ENCODE data around the gene BET1. TPM values are rescaled to one million over a fixed set of nuclear protein-coding genes. Genes with fewer than 3 reads are reported as not detected.

Gene BET1
- total RNA-seq, 1 experiment from 2014 or later, result 12.1 TPM

DNA sequence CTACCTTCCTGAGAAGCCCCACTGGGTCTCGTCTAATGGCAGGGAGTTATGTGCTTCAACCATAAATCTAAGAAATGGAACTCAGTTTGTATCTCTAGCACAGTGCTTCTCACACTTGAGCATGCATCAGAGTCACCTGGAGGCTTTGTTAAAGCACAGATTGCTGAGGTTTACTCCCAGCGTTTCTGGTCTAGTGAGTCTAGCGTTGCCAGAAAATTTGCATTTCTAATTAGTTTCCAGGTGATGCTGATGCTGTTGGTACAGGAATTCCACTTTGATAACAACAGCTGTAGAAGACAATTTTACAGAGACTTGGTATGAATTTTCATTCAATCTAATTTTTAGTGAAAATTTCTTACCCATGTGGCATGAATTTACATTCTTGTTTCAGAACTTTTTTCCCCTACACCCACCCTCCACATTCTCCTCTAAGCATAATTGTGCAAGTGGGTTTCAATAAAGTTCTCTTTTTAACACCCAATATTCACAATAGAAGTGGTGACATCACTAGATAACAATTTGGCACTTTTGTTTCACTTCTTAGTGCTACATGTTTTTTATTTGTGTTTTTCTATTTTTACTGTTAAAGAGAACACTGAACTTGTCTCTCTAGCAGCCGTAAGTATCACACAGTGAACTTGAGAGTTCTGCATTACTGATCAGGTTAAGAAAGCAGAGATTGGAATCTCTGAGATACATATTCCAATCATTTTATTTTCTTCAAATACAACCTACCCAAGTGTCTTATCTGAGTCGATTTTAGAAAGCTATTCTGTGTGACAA is 48.4 kb upstream of the BET1 start:
- no peak for DNase-seq
- no TSS peak for BruUV-seq (replicated peaks)
- intact Hi-C loops (cut with micrococcal nuclease), result no loop called here
- TF ChIP-seq, protein P1, sequence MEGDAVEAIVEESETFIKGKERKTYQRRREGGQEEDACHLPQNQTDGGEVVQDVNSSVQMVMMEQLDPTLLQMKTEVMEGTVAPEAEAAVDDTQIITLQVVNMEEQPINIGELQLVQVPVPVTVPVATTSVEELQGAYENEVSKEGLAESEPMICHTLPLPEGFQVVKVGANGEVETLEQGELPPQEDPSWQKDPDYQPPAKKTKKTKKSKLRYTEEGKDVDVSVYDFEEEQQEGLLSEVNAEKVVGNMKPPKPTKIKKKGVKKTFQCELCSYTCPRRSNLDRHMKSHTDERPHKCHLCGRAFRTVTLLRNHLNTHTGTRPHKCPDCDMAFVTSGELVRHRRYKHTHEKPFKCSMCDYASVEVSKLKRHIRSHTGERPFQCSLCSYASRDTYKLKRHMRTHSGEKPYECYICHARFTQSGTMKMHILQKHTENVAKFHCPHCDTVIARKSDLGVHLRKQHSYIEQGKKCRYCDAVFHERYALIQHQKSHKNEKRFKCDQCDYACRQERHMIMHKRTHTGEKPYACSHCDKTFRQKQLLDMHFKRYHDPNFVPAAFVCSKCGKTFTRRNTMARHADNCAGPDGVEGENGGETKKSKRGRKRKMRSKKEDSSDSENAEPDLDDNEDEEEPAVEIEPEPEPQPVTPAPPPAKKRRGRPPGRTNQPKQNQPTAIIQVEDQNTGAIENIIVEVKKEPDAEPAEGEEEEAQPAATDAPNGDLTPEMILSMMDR (conservative IDR thresholded peaks at IDR 0.05; ENCODE audit: low read depth, low read length), result no peak
- TF ChIP-seq EZH2phosphoT487 (IDR thresholded peaks at IDR 0.05; ENCODE audit: borderline replicate concordance, low read length) (no peak), EZH2 (IDR thresholded peaks at IDR 0.05; ENCODE audit: low read length, unreplicated experiment) (no peak)
- Histone ChIP-seq H3K36me3 (ENCODE audit: low read depth, low read length) (no peaks in the 10 kb centered on the region), H3K9ac (ENCODE audit: low read length) (no peak overlapping the region), H3K79me2 (ENCODE audit: low read length) (no peaks in the 10 kb centered on the region), H3K4me3 (ENCODE audit: low read length) (no peak overlapping the region), H3K9me3 (ENCODE audit: low read length) (no peaks in the 10 kb centered on the region), H3K4me2 (ENCODE audit: low read length) (no peak overlapping the region), H2AFZ (ENCODE audit: low read length) (no peak overlapping the region), H3F3A (ENCODE audit: low read length, unreplicated experiment) (no peaks in the 10 kb centered on the region), H4K20me1 (ENCODE audit: low read length) (no peaks in the 10 kb centered on the region), H3K27me3 (ENCODE audit: low read length) (no peaks in the 10 kb centered on the region), H3K27ac (ENCODE audit: low read length) (no peak overlapping the region), H3K4me1 (ENCODE audit: insufficient read depth, low read length) (peaks cover 5% of the 10 kb centered on the region; the same call in 1 of the 2 replicates), H3K9me2 (replicated peaks; ENCODE audit: low read length) (no peaks in the 10 kb centered on the region)
- ChIA-PET POLR2A (ENCODE audit: unreplicated experiment) (no interaction called here), CTCF (no interaction called here)
- ATAC-seq, result no peak

DNA sequence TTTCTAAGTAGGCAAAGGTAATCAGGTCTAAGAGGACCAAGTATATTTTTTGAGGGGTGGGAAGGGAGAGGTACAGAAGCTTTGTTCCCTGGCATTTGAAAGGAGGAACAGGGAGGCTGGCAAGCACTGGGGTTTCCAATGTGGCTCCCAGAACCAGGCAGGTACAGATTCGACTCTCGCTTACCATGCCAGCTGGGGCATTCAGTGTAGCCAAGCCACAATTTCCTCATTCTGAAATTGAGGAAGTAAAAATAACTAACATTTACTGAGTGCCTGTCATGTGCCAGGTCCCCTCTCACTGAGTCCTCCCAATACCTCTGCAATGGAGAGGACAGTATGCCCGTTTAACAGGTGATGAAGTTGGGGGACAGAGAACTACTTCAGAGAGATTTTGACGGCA is 45.9 kb upstream of the BET1 start:
- ChIA-PET CTCF (no interaction called here), POLR2A (ENCODE audit: unreplicated experiment) (no interaction called here)
- Histone ChIP-seq H3K4me1 (ENCODE audit: insufficient read depth, low read length) (no peaks in the 10 kb centered on the region; the same call in 1 of the 2 replicates), H2AFZ (ENCODE audit: low read length) (no peak overlapping the region), H3K9me3 (ENCODE audit: low read length) (no peaks in the 10 kb centered on the region), H4K20me1 (ENCODE audit: low read length) (no peaks in the 10 kb centered on the region), H3K36me3 (ENCODE audit: low read depth, low read length) (no peaks in the 10 kb centered on the region), H3K79me2 (ENCODE audit: low read length) (no peaks in the 10 kb centered on the region), H3K27ac (ENCODE audit: low read length) (no peak overlapping the region), H3K9me2 (replicated peaks; ENCODE audit: low read length) (no peaks in the 10 kb centered on the region), H3K4me3 (ENCODE audit: low read length) (no peak overlapping the region), H3K4me2 (ENCODE audit: low read length) (no peak overlapping the region), H3K27me3 (ENCODE audit: low read length) (no peaks in the 10 kb centered on the region), H3F3A (ENCODE audit: low read length, unreplicated experiment) (no peaks in the 10 kb centered on the region), H3K9ac (ENCODE audit: low read length) (no peak overlapping the region)
- no peak for DNase-seq
- no peak for ATAC-seq
- intact Hi-C loops (cut with micrococcal nuclease), result no loop called here
- BruUV-seq (replicated peaks), result no TSS peak
- TF ChIP-seq, protein P1 (conservative IDR thresholded peaks at IDR 0.05; ENCODE audit: low read depth, low read length), result no peak

DNA sequence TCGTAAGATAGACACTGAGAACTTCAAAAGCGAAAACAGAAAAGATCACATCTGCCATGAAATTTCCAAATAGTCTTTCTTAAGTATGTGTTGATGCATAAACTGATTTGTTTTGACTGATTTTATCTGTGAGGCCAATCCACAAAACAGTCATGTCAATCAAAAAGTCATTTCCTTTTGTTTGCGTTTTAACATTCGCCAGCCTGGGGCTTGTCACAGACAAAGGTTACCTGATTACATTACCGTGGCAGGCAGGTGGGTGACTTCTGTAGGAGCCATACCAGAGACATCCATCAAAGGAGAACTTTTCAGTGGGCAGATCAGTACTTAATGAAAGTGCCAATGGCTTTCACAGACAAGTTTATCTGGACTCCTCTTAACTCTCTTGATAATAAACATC is 45.5 kb upstream of the BET1 start:
- H3K9me2 ChIP-seq (replicated peaks; ENCODE audit: low read length), result no peaks in the 10 kb centered on the region
- no peak overlapping the region for H3K9ac ChIP-seq (ENCODE audit: low read length)
- H2AFZ ChIP-seq (ENCODE audit: low read length), result no peak overlapping the region
- no peaks in the 10 kb centered on the region for H3K79me2 ChIP-seq (ENCODE audit: low read length)
- H3K36me3 ChIP-seq (ENCODE audit: low read depth, low read length), result no peaks in the 10 kb centered on the region
- no peak for DNase-seq
- H3K4me2 ChIP-seq (ENCODE audit: low read length), result no peak overlapping the region
- no peak overlapping the region for H3K27ac ChIP-seq (ENCODE audit: low read length)
- H4K20me1 ChIP-seq (ENCODE audit: low read length), result no peaks in the 10 kb centered on the region
- intact Hi-C loops (cut with micrococcal nuclease), result no loop called here
- ChIA-PET CTCF (no interaction called here), POLR2A (ENCODE audit: unreplicated experiment) (no interaction called here)
- BruUV-seq (replicated peaks), result no TSS peak
- TF ChIP-seq, protein P1 (conservative IDR thresholded peaks at IDR 0.05; ENCODE audit: low read depth, low read length), result no peak
- TF ChIP-seq EZH2 (IDR thresholded peaks at IDR 0.05; ENCODE audit: low read length, unreplicated experiment) (no peak), EZH2phosphoT487 (IDR thresholded peaks at IDR 0.05; ENCODE audit: borderline replicate concordance, low read length) (no peak)
- H3K4me3 ChIP-seq (ENCODE audit: low read length), result no peak overlapping the region
- no peak for ATAC-seq
- no peaks in the 10 kb centered on the region for H3K9me3 ChIP-seq (ENCODE audit: low read length)
- no peaks in the 10 kb centered on the region; the same call in 1 of the 2 replicates for H3K4me1 ChIP-seq (ENCODE audit: insufficient read depth, low read length)
- H3K27me3 ChIP-seq (ENCODE audit: low read length), result no peaks in the 10 kb centered on the region
- no peaks in the 10 kb centered on the region for H3F3A ChIP-seq (ENCODE audit: low read length, unreplicated experiment)
